Thyroid gland (tissue), 4 donors: ENCODE data around the gene KCNQ1OT1. TPM values are rescaled to one million over a fixed set of nuclear protein-coding genes. Genes with fewer than 3 reads are reported as not detected.

ENCODE experiments used
- DNase-seq, 2 donors: peaks; one replicate each; pipeline ENCODE4 v3.0.0-alpha.2; 2019
- H3K27ac ChIP-seq, 3 donors: fragments of 200-600 bp; sonication (generic); 1 replicate in 2 of 3; 2 replicates in 1 of 3; pipeline ENCODE4 v1.5.1; 2016 to 2019; ENCODE audit warnings: mild to moderate bottlenecking in 1 of 3, moderate library complexity in 1 of 3
- H3K27me3 ChIP-seq: fragments of 200-600 bp; sonication (generic); one replicate; pipeline ENCODE4 v1.5.1; 2019
- H3K36me3 ChIP-seq, 2 donors: fragments of 200-600 bp; sonication (generic); one replicate each; pipeline ENCODE4 v1.5.1; 2016 to 2019
- H3K4me1 ChIP-seq, 2 donors: fragments of 200-600 bp; sonication (generic); one replicate each; pipeline ENCODE4 v1.5.1; 2017 to 2019
- H3K4me3 ChIP-seq, 3 donors: fragments of 200-600 bp; sonication (generic); replicated peaks in 1 of 3; 1 replicate in 2 of 3; 2 replicates in 1 of 3; pipeline ENCODE4 v1.5.1; 2016; ENCODE audit warnings: mild to moderate bottlenecking in 1 of 3
- H3K9me3 ChIP-seq: fragments of 200-600 bp; sonication (generic); one replicate; pipeline ENCODE4 v1.5.1; 2017
- POLR2A ChIP-seq, 2 donors: fragments of 450-650 bp; IDR thresholded peaks; one replicate each; pipeline ENCODE4 v1.6.1; 2017; ENCODE audit warnings: antibody characterized with exemption in 2 of 2, mild to moderate bottlenecking in 2 of 2, moderate library complexity in 1 of 2
- WGBS, 2 donors: methylation state at CpG; one replicate each; pipeline ENCODE4 v1.1.5; 2017; 5-methylcytosine and 5-hydroxymethylcytosine counted together
- intact Hi-C: fragments of 100-400 bp; cut with DNase I; formaldehyde crosslinking; loops from one replicate; pipeline ENCODE4 v1.15.1; 2023
- total RNA-seq, 4 donors: library from RNA; depleted of rRNA; stranded (reverse); fragments of >200 nt; gene quantifications; one replicate each; pipeline ENCODE4 v1.2.3, GENCODE V29; 2016
- TF ChIP-seq, protein P1 (sequence below), 6 experiments: fragments of 200-600 bp in 3 of 6; fragments of 450-650 bp in 3 of 6; sonication (generic) in 3 of 6; IDR thresholded peaks; one replicate each; pipeline ENCODE4 v1.5.1; 2016 to 2019; ENCODE audit warnings: antibody characterized with exemption in 6 of 6, mild to moderate bottlenecking in 2 of 6, inconsistent platforms in 1 of 6, moderate library complexity in 1 of 6

The KCNQ1OT1 gene
- total RNA-seq, 4 donors from 2014 or later = 2.0 to 4.1 (median 3.2) TPM

DNA sequence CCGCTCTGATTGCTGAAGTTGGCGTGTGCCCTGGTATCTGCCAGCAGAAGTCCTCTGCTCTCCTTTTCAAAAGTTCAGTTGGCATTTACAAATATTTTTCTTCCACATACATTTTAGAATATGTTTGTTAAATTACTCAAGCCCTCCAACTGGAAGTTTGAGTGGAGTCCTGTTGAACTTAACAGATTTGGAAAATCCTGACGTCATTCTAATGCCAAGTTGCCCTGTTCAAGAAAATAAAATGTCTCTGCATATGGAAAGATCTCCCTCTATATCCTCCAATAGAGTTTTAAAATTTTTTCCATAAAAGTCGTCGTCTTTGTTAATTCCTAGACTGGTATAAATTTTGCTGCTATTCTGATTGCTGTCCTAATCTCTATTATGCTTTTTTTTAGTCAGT lies 3.3 kb downstream of the KCNQ1OT1 start:
- DNase-seq = no peak
- no peak overlapping the region for H3K27ac ChIP-seq
- H3K4me3 ChIP-seq = no peak overlapping the region
- WGBS, 2 donors = 86 to 87% methylated on average over 5 of the region's 5 CpGs
- intact Hi-C loops = no loop called here
- no peaks in the 10 kb centered on the region for H3K9me3 ChIP-seq
- H3K4me1 ChIP-seq = peaks cover 18 to 25% of the 10 kb centered on the region in 2 donors
- no peaks in the 10 kb centered on the region for H3K27me3 ChIP-seq
- H3K36me3 ChIP-seq = no peaks in the 10 kb centered on the region
- TF ChIP-seq, protein P1, sequence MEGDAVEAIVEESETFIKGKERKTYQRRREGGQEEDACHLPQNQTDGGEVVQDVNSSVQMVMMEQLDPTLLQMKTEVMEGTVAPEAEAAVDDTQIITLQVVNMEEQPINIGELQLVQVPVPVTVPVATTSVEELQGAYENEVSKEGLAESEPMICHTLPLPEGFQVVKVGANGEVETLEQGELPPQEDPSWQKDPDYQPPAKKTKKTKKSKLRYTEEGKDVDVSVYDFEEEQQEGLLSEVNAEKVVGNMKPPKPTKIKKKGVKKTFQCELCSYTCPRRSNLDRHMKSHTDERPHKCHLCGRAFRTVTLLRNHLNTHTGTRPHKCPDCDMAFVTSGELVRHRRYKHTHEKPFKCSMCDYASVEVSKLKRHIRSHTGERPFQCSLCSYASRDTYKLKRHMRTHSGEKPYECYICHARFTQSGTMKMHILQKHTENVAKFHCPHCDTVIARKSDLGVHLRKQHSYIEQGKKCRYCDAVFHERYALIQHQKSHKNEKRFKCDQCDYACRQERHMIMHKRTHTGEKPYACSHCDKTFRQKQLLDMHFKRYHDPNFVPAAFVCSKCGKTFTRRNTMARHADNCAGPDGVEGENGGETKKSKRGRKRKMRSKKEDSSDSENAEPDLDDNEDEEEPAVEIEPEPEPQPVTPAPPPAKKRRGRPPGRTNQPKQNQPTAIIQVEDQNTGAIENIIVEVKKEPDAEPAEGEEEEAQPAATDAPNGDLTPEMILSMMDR (IDR thresholded peaks at IDR 0.05) = no peak
- TF ChIP-seq POLR2A (IDR thresholded peaks at IDR 0.05) = no peak

- WGBS, 2 donors = 86% methylated on average over 9 of the region's 9 CpGs
- TF ChIP-seq, protein P1 (IDR thresholded peaks at IDR 0.05) = no peak
- no peak for TF ChIP-seq POLR2A (IDR thresholded peaks at IDR 0.05)
- H3K27me3 ChIP-seq = no peaks in the 10 kb centered on the region
- peaks cover 18 to 21% of the 10 kb centered on the region in 2 donors for H3K4me1 ChIP-seq
- intact Hi-C loops = no loop called here
- H3K27ac ChIP-seq = no peak overlapping the region
- DNase-seq = peak in 1 of 2 donors; percentile 0
- no peak overlapping the region for H3K4me3 ChIP-seq
- H3K9me3 ChIP-seq = no peaks in the 10 kb centered on the region
- H3K36me3 ChIP-seq = no peaks in the 10 kb centered on the region
Observed at GRCh38 chr11:2694995-2695939, 4.5 kb downstream of the KCNQ1OT1 start.

- Histone ChIP-seq H3K27me3 (no peaks in the 10 kb centered on the region), H3K27ac (no peak overlapping the region), H3K9me3 (no peaks in the 10 kb centered on the region), H3K36me3 (no peaks in the 10 kb centered on the region), H3K4me3 (no peak overlapping the region), H3K4me1 (peaks cover 18 to 21% of the 10 kb centered on the region in 2 donors)
- DNase-seq = no peak
- WGBS, 2 donors = 85 to 88% methylated on average over 7 of the region's 7 CpGs
- no peak for TF ChIP-seq POLR2A (IDR thresholded peaks at IDR 0.05)
- TF ChIP-seq, protein P1 (IDR thresholded peaks at IDR 0.05) = no peak
- intact Hi-C loops = no loop called here
Observed at GRCh38 chr11:2694495-2694894, 5.3 kb downstream of the KCNQ1OT1 start.

GRCh38 chr11:2693271-2694261 lies 6.2 kb downstream of the KCNQ1OT1 start:
- H3K9me3 ChIP-seq = no peaks in the 10 kb centered on the region
- TF ChIP-seq, protein P1 (IDR thresholded peaks at IDR 0.05) = no peak
- no peak for TF ChIP-seq POLR2A (IDR thresholded peaks at IDR 0.05)
- no peaks in the 10 kb centered on the region for H3K36me3 ChIP-seq
- H3K27me3 ChIP-seq = no peaks in the 10 kb centered on the region
- H3K27ac ChIP-seq = no peak overlapping the region
- DNase-seq = no peak
- peaks cover 18 to 24% of the 10 kb centered on the region in 2 donors for H3K4me1 ChIP-seq
- 81% methylated on average over 15 to 16 of the region's 18 CpGs for WGBS, 2 donors
- intact Hi-C loops = no loop called here
- no peak overlapping the region for H3K4me3 ChIP-seq
